ENCODE measurements around the gene KAZN.

The KAZN gene

GRCh38 chr1:14795589-14795988 is 197.1 kb downstream of the KAZN start:
- POLR2A ChIA-PET: no interaction called here
- CTCF ChIA-PET: no interaction called here

GRCh38 chr1:14800014-14800413 is 201.5 kb downstream of the KAZN start:
- TF ChIP-seq ZSCAN30 (tag by site-specific recombination; IDR thresholded peaks at IDR 0.05): no peak
- no peak for TF ChIP-seq ZNF596 (tag by site-specific recombination; IDR thresholded peaks at IDR 0.05)
- no peak for TF ChIP-seq ZBTB11 (tag by site-specific recombination; conservative IDR thresholded peaks at IDR 0.05; ENCODE audit: low read depth)
- no peak for TF ChIP-seq ZNF19 (tag by site-specific recombination; IDR thresholded peaks at IDR 0.05; ENCODE audit: low read depth)
- TF ChIP-seq ZBTB26 (tag by site-specific recombination; optimal IDR thresholded peaks at IDR 0.05): no peak
- no peak for TF ChIP-seq ZNF621 (tag by site-specific recombination; IDR thresholded peaks at IDR 0.05)
- no peak for TF ChIP-seq ZNF830 (tag by site-specific recombination; IDR thresholded peaks at IDR 0.05; ENCODE audit: low read depth)
- no peak for TF ChIP-seq ZNF366 (tag by site-specific recombination; conservative IDR thresholded peaks at IDR 0.05)
- H3K4me1 ChIP-seq (ENCODE audit: control insufficient read depth, insufficient read depth, low read length): no peaks in the 10 kb centered on the region
- no peaks in the 10 kb centered on the region for H3K36me3 ChIP-seq (ENCODE audit: control insufficient read depth in 2 of 2, insufficient read depth in 1 of 2, low read length in 2 of 2)
- H3K4me3 ChIP-seq (ENCODE audit: low read depth, low read length): no peak overlapping the region
- H3K27ac ChIP-seq (ENCODE audit: extremely low read depth, low read depth, low read length): no peak overlapping the region
- ChIA-PET POLR2A (no interaction called here), CTCF (no interaction called here)
- H3K9me3 ChIP-seq (ENCODE audit: control insufficient read depth, insufficient read depth, low read depth, low read length): no peaks in the 10 kb centered on the region

More at GRCh38 chr1:14795589-14795988, 197.1 kb downstream of the KAZN start:
- Histone ChIP-seq H3K4me1 (ENCODE audit: control insufficient read depth, insufficient read depth, low read length) (no peaks in the 10 kb centered on the region), H3K27ac (ENCODE audit: extremely low read depth, low read depth, low read length) (no peak overlapping the region), H3K36me3 (ENCODE audit: control insufficient read depth in 2 of 2, insufficient read depth in 1 of 2, low read length in 2 of 2) (no peaks in the 10 kb centered on the region), H3K4me3 (ENCODE audit: low read depth, low read length) (no peak overlapping the region), H3K9me3 (ENCODE audit: control insufficient read depth, insufficient read depth, low read depth, low read length) (no peaks in the 10 kb centered on the region)
- TF ChIP-seq ZNF660 (tag by site-specific recombination; IDR thresholded peaks at IDR 0.05) (no peak), ZNF623 (tag by site-specific recombination; IDR thresholded peaks at IDR 0.05) (peak; percentile 68)

- ChIA-PET POLR2A (no interaction called here), CTCF (no interaction called here)
- H3K4me3 ChIP-seq (ENCODE audit: low read depth, low read length): no peak overlapping the region
- H3K27ac ChIP-seq (ENCODE audit: extremely low read depth, low read depth, low read length): no peak overlapping the region
- H3K4me1 ChIP-seq (ENCODE audit: control insufficient read depth, insufficient read depth, low read length): no peaks in the 10 kb centered on the region
- H3K36me3 ChIP-seq (ENCODE audit: control insufficient read depth in 2 of 2, insufficient read depth in 1 of 2, low read length in 2 of 2): no peaks in the 10 kb centered on the region
- no peaks in the 10 kb centered on the region for H3K9me3 ChIP-seq (ENCODE audit: control insufficient read depth, insufficient read depth, low read depth, low read length)
- TF ChIP-seq ZNF394 (tag by site-specific recombination; IDR thresholded peaks at IDR 0.05; ENCODE audit: borderline replicate concordance) (no peak), KLF16 (tag by site-specific recombination; IDR thresholded peaks at IDR 0.05) (no peak), ZNF19 (tag by site-specific recombination; IDR thresholded peaks at IDR 0.05; ENCODE audit: low read depth) (no peak), ZNF132 (tag by site-specific recombination; IDR thresholded peaks at IDR 0.05; ENCODE audit: borderline replicate concordance) (no peak), ZBTB48 (tag by site-specific recombination; IDR thresholded peaks at IDR 0.05) (no peak), ZNF777 (tag by site-specific recombination; IDR thresholded peaks at IDR 0.05; ENCODE audit: borderline replicate concordance) (no peak), IKZF3 (tag by site-specific recombination; IDR thresholded peaks at IDR 0.05) (no peak), ZNF76 (tag by site-specific recombination; IDR thresholded peaks at IDR 0.05; ENCODE audit: borderline replicate concordance, low read depth) (no peak), ZSCAN18 (tag by site-specific recombination; IDR thresholded peaks at IDR 0.05) (no peak), ZNF175 (tag by site-specific recombination; IDR thresholded peaks at IDR 0.05) (no peak), ZNF530 (tag by site-specific recombination; IDR thresholded peaks at IDR 0.05; ENCODE audit: low read depth) (no peak), ZNF239 (tag by site-specific recombination; IDR thresholded peaks at IDR 0.05) (no peak), ZIC2 (tag by site-specific recombination; IDR thresholded peaks at IDR 0.05) (no peak), ZNF830 (tag by site-specific recombination; IDR thresholded peaks at IDR 0.05; ENCODE audit: low read depth) (no peak), AEBP2 (tag by site-specific recombination; IDR thresholded peaks at IDR 0.05; ENCODE audit: borderline replicate concordance) (no peak), KLF1 (tag by site-specific recombination; IDR thresholded peaks at IDR 0.05) (no peak)
Observed at GRCh38 chr1:14800500-14801076, 202.1 kb downstream of the KAZN start.

Measured in HEK293 (cell line).